Measurements from ENCODE around the gene ABCD4. TPM values are rescaled to one million over a fixed set of nuclear protein-coding genes. Genes with fewer than 3 reads are reported as not detected.

The ABCD4 gene
- total RNA-seq, 2 experiments from 2014 or later: 42.7 to 47.7 TPM

DNA sequence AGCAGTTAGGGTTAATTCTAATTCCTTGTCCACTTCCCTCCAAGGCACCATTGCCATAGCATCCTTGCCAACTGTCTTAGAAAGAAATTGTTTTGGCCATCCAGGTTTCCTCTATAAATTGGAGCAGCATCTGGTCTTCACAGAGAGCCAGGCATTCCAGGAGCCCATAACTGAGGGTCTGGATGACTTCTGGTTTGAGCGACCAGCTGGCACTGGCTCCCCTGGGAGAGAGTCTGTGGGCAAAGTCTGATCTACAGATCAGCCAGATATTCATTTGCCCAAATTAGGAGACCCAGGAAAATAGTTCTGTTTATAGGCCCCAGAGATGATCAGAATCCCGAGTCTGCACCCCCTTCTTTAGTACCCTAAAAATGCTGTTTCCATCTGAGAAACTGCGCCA lies 47.5 kb downstream of the ABCD4 start:
- intact Hi-C loops (cut with micrococcal nuclease): loop anchor here (10.0 kb wide), 1 partner anchor 170 kb away; the partner anchor contains the start of genes ALDH6A1 and LIN52
- CTCF ChIA-PET: interaction anchor here (0.8 kb wide), 1 partner anchor 9 kb away, joined by 3 read pairs; no protein-coding TSS in a partner anchor
- H3K4me3 Mint-ChIP-seq: no peak overlapping the region
- POLR2A ChIA-PET: no interaction called here
- H3K27ac Mint-ChIP-seq: no peak overlapping the region
- H3K36me3 Mint-ChIP-seq: no peaks in the 10 kb centered on the region
- H3K4me1 Mint-ChIP-seq (ENCODE audit: low read depth): peaks cover 10% of the 10 kb centered on the region
- no peak for DNase-seq
- H3K27me3 Mint-ChIP-seq: peaks cover 17% of the 10 kb centered on the region
- no peaks in the 10 kb centered on the region for H3K9me3 Mint-ChIP-seq

DNA sequence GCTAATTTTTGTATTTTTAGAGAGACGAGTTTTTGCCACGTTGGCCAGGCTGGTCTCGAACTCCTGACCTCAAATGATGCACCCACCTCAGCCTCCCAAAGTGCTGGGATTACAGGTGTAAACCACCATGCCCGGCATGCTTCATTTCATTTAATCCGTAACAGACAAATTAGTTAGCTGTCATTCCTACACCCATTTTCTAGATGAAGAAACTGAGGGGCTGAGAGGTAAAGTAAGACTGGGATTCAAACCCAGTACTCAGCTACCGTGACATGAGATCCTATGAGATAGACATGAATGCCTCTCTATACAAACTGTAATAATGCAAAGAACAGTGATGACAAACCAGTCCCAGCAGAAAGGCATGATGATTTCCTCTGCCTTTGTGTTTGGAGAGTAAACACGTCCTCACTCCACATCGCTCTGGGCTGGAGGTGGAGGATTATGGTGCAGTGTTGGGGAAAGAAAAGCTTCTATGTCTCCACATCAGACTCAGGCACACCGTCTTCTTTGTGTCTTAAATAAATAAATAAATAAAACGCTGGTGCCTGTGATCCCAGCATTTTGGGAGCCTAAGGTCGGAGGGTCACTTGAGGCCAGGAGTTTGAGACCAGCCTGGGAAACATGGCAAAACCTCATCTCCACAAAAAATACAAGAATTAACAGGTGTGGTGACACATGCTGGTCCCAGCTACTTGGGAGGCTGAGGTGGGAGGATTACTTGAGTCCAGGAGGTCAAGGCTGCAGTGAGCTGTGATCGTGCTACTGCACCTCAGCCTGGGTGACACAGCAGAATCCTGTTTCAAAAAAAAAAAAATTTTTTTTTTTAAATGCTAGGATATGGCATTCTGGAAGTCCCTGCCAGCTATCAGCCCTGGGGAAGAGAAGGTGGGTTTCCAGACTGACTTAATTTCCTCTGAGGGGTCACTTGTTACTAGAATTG lies 53.0 kb downstream of the ABCD4 start:
- Mint-ChIP-seq H3K4me1 (ENCODE audit: low read depth) (peaks cover 6% of the 10 kb centered on the region), H3K4me3 (no peak overlapping the region), H3K27me3 (peaks cover 30% of the 10 kb centered on the region), H3K9me3 (no peaks in the 10 kb centered on the region), H3K27ac (no peak overlapping the region), H3K36me3 (no peaks in the 10 kb centered on the region)
- DNase-seq: no peak
- intact Hi-C loops (cut with micrococcal nuclease): loop anchor here (5.0 to 10.0 kb wide), 2 partner anchors 165 to 232 kb away; partner anchors contain the start of genes ALDH6A1, BBOF1, ENTPD5 and LIN52
- ChIA-PET CTCF (interaction anchor here (0.6 to 1.1 kb wide), 5 partner anchors 19 to 779 kb away, joined by 3 to 4 read pairs (median 3); partner anchors contain the start of genes ALDH6A1 and LIN52), POLR2A (no interaction called here)

- ChIA-PET CTCF (interaction anchor here (1.7 kb wide), 1 partner anchor 136 kb away, joined by 4 read pairs; no protein-coding TSS in a partner anchor), POLR2A (no interaction called here)
- DNase-seq: no peak
- Mint-ChIP-seq H3K9me3 (no peaks in the 10 kb centered on the region), H3K27ac (no peak overlapping the region), H3K36me3 (no peaks in the 10 kb centered on the region), H3K4me1 (ENCODE audit: low read depth) (peaks cover 6% of the 10 kb centered on the region), H3K4me3 (no peak overlapping the region), H3K27me3 (peaks cover 46% of the 10 kb centered on the region)
- intact Hi-C loops (cut with micrococcal nuclease): no loop called here
These were observed 54.7 kb downstream of the ABCD4 start for GRCh38 chr14:74248017-74248416.

GRCh38 chr14:74246542-74246941 lies 56.2 kb downstream of the ABCD4 start:
- CTCF ChIA-PET: interaction anchor here (0.6 to 1.7 kb wide), 4 partner anchors 9 to 223 kb away, joined by 3 to 5 read pairs (median 4); no protein-coding TSS in a partner anchor
- Mint-ChIP-seq H3K27ac (no peak overlapping the region), H3K27me3 (peaks cover 57% of the 10 kb centered on the region), H3K9me3 (no peaks in the 10 kb centered on the region), H3K4me1 (ENCODE audit: low read depth) (peaks cover 10% of the 10 kb centered on the region), H3K36me3 (no peaks in the 10 kb centered on the region), H3K4me3 (no peak overlapping the region)
- POLR2A ChIA-PET: no interaction called here
- DNase-seq: no peak
- intact Hi-C loops (cut with micrococcal nuclease): no loop called here

- no peak for DNase-seq
- intact Hi-C loops (cut with micrococcal nuclease): no loop called here
- H3K9me3 Mint-ChIP-seq: no peaks in the 10 kb centered on the region
- H3K4me1 Mint-ChIP-seq (ENCODE audit: low read depth): peaks cover 16% of the 10 kb centered on the region
- POLR2A ChIA-PET: no interaction called here
- no peaks in the 10 kb centered on the region for H3K36me3 Mint-ChIP-seq
- peaks cover 63% of the 10 kb centered on the region for H3K27me3 Mint-ChIP-seq
- H3K4me3 Mint-ChIP-seq: no peak overlapping the region
- CTCF ChIA-PET: no interaction called here
- no peak overlapping the region for H3K27ac Mint-ChIP-seq
These were observed 57.4 kb downstream of the ABCD4 start for GRCh38 chr14:74245292-74245691.

- ChIA-PET CTCF (no interaction called here), POLR2A (no interaction called here)
- Mint-ChIP-seq H3K36me3 (no peaks in the 10 kb centered on the region), H3K27ac (no peak overlapping the region), H3K9me3 (no peaks in the 10 kb centered on the region), H3K4me1 (ENCODE audit: low read depth) (peaks cover 18% of the 10 kb centered on the region), H3K27me3 (peaks cover 66% of the 10 kb centered on the region), H3K4me3 (no peak overlapping the region)
- DNase-seq: no peak
- intact Hi-C loops (cut with micrococcal nuclease): no loop called here
These were observed 58.6 kb downstream of the ABCD4 start for GRCh38 chr14:74244115-74244514.

DNA sequence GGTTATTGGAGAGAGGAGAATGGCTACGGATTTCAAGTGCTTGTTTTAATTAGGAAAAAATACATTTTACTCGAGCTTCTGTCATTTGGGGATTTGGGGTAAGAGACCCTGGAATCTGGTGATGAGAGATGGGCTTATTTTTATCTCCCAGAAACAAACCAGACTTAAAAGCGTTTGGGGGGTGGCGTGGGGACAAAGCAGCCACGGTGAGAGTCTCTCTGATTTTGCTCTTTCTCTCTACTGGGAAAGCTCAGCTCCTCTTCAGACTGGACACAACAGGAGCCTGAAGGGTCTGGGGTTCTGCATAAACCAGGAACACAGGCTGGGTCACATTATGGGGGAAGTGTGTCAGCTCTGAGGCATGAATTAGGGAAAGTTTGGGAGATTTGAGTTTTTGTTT lies 59.7 kb downstream of the ABCD4 start:
- ChIA-PET CTCF (interaction anchor here (0.7 kb wide), 1 partner anchor 15 kb away, joined by 4 read pairs; no protein-coding TSS in a partner anchor), POLR2A (no interaction called here)
- no peaks in the 10 kb centered on the region for H3K36me3 Mint-ChIP-seq
- H3K4me1 Mint-ChIP-seq (ENCODE audit: low read depth): peaks cover 18% of the 10 kb centered on the region
- DNase-seq: no peak
- intact Hi-C loops (cut with micrococcal nuclease): no loop called here
- H3K4me3 Mint-ChIP-seq: no peak overlapping the region
- H3K9me3 Mint-ChIP-seq: no peaks in the 10 kb centered on the region
- H3K27me3 Mint-ChIP-seq: peaks cover 77% of the 10 kb centered on the region
- H3K27ac Mint-ChIP-seq: no peak overlapping the region

DNA sequence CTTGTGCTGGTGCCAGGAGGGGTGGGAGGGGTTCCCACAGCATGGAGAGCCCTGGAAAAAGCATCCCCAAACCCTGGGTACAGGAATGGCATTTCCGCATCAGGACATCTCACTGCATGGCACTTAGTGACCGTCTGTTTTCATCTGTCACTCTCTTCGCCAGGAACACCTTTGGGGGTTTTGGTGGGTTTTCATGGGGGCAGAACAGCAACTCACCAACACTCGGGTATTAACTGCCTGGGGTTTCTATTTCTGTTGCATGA lies 60.0 kb downstream of the ABCD4 start:
- H3K4me3 Mint-ChIP-seq: no peak overlapping the region
- H3K27me3 Mint-ChIP-seq: peaks cover 80% of the 10 kb centered on the region
- no peak for DNase-seq
- no peaks in the 10 kb centered on the region for H3K36me3 Mint-ChIP-seq
- ChIA-PET CTCF (interaction anchor here (0.7 kb wide), 1 partner anchor 15 kb away, joined by 4 read pairs; no protein-coding TSS in a partner anchor), POLR2A (no interaction called here)
- H3K4me1 Mint-ChIP-seq (ENCODE audit: low read depth): peaks cover 18% of the 10 kb centered on the region
- H3K27ac Mint-ChIP-seq: no peak overlapping the region
- intact Hi-C loops (cut with micrococcal nuclease): no loop called here
- H3K9me3 Mint-ChIP-seq: no peaks in the 10 kb centered on the region

DNA sequence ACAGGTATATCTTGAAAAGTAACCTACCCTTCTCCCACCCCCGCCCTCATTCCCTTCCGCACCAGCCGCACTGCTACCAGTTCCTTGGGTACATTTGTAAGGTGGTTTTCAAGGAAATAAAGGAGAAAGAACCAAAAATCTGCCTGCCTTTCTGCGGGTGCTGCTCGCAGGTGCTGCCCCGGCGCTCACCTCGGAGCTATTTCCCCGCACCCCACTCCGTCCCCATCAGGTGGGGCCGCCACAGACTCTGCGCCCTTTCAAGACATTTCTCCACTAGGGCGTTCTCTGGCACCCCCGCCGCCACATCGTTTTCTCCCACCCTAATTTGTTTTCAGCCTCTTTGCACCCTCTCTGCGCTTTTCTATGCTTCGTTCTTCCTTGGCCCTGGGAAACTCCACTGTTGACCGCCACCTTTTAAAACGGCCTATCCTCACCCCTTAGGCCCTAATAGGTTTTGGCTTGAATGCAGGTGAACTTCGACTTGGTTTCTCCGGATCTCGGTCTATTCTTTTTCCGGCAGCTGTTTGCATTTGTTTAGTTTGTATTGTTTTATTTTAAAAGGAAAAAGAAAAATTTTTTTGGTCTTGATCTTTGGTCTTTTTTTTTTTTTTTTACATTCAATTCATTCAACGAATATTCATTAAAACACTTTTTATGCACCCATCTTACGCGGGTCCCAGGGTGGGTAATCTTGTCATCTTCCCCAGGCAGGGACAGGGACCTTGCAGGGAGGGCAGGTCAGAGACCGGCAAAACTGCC lies 60.5 kb downstream of the ABCD4 start:
- Mint-ChIP-seq H3K27ac (no peak overlapping the region), H3K27me3 (peaks cover 85% of the 10 kb centered on the region), H3K36me3 (no peaks in the 10 kb centered on the region), H3K4me1 (ENCODE audit: low read depth) (peaks cover 18% of the 10 kb centered on the region), H3K4me3 (peak overlapping the region; percentile 21), H3K9me3 (no peaks in the 10 kb centered on the region)
- POLR2A ChIA-PET: no interaction called here
- DNase-seq: no peak
- intact Hi-C loops (cut with micrococcal nuclease): no loop called here
- CTCF ChIA-PET: interaction anchor here (0.7 to 1.5 kb wide), 2 partner anchors 9 to 16 kb away, joined by 4 to 12 read pairs; no protein-coding TSS in a partner anchor

DNA sequence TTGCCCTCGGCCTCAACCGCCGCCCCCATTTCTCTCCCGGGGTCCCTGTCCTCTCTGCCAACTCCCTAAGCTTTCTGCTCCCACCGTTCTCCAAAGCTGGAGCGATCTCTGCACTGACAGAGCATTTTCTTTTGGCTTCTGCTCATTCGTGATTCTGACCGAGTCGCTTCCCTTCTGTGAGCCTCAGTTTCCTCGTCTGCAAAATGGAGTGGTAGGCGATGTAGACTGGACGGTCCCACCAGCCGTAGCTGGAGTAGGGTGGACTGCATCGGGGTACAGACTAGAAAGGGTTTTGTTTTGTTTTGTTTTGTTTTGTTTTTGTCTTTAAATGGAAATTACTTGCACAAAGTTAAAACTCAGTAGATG lies 61.1 kb downstream of the ABCD4 start:
- intact Hi-C loops (cut with micrococcal nuclease): no loop called here
- POLR2A ChIA-PET: no interaction called here

GRCh38 chr14:74240794-74241651 lies 61.7 kb downstream of the ABCD4 start:
- Mint-ChIP-seq H3K4me3 (peak overlapping the region; percentile 41), H3K4me1 (ENCODE audit: low read depth) (peaks cover 18% of the 10 kb centered on the region), H3K27me3 (peaks cover 78% of the 10 kb centered on the region), H3K36me3 (no peaks in the 10 kb centered on the region), H3K27ac (no peak overlapping the region), H3K9me3 (no peaks in the 10 kb centered on the region)
- intact Hi-C loops (cut with micrococcal nuclease): no loop called here
- CTCF ChIA-PET: interaction anchor here (1.0 to 1.5 kb wide), 2 partner anchors 11 kb away, joined by 7 to 12 read pairs; no protein-coding TSS in a partner anchor
- POLR2A ChIA-PET: no interaction called here
- DNase-seq: peak; percentile 11

More for the DNA sequence above, 61.1 kb downstream of the ABCD4 start:
- H3K9me3 Mint-ChIP-seq: no peaks in the 10 kb centered on the region
- peak overlapping the region; percentile 31 for H3K4me3 Mint-ChIP-seq
- DNase-seq: no peak
- H3K36me3 Mint-ChIP-seq: no peaks in the 10 kb centered on the region
- CTCF ChIA-PET: interaction anchor here (1.5 kb wide), 1 partner anchor 10 kb away, joined by 12 read pairs; no protein-coding TSS in a partner anchor
- peaks cover 80% of the 10 kb centered on the region for H3K27me3 Mint-ChIP-seq
- peaks cover 18% of the 10 kb centered on the region for H3K4me1 Mint-ChIP-seq (ENCODE audit: low read depth)
- H3K27ac Mint-ChIP-seq: no peak overlapping the region

Data from activated CD4-positive, alpha-beta memory T cell treated with anti-CD3 and anti-CD28 coated beads for 36 hours (primary cell).